ENCODE measurements around the gene PIK3R6. TPM values are rescaled to one million over a fixed set of nuclear protein-coding genes. Genes with fewer than 3 reads are reported as not detected.

The PIK3R6 gene
- total and polyA plus RNA-seq, 2 of the 13 experiments (the other 11 are each of a cell fraction or from before 2014, with no cell fraction given), result not detected

- Histone ChIP-seq H3K27me3 (ENCODE audit: control insufficient read depth in 1 of 2, insufficient read depth in 2 of 2, low read length in 2 of 2) (peaks cover 2 to 34% of the 10 kb centered on the region in 2 experiments; a peak in 4 of 5 replicates), H3K9ac (ENCODE audit: insufficient read depth, low read depth, low read length) (no peak overlapping the region), H3K4me2 (ENCODE audit: low read depth, low read length) (no peak overlapping the region), H3K4me3 (replicated peaks in 1 of 3; ENCODE audit: insufficient read depth in 1 of 3, low read depth in 2 of 3, low read length in 3 of 3) (no peak overlapping the region), H3K36me3 (replicated peaks in 1 of 2; ENCODE audit: control insufficient read depth in 1 of 2, insufficient read depth in 2 of 2, low read length in 2 of 2) (no peaks in the 10 kb centered on the region), H2AFZ (ENCODE audit: low read length) (no peak overlapping the region), H3K4me1 (ENCODE audit: insufficient read depth, low read length) (no peaks in the 10 kb centered on the region), H3K27ac (ENCODE audit: extremely low read length, insufficient read depth, low read length) (no peak overlapping the region), H4K20me1 (ENCODE audit: insufficient read depth, low read length) (no peaks in the 10 kb centered on the region), H3K79me2 (ENCODE audit: insufficient read depth, low read length) (no peaks in the 10 kb centered on the region), H3K9me3 (ENCODE audit: low read length) (no peaks in the 10 kb centered on the region)
- ChIA-PET POLR2A (no interaction called here), CTCF (ENCODE audit: low intra/inter-chr PET ratio, low total read pairs) (no interaction called here)
- BruUV-seq (replicated peaks), result no TSS peak
- WGBS (ENCODE audit: low lambda C conversion rate), result 39% methylated on average over 3 of the region's 4 CpGs
- ATAC-seq, result no peak
- intact Hi-C loops (cut with micrococcal nuclease; ENCODE audit: unreplicated experiment) (no loop called here), in situ Hi-C loops (cut with HindIII; ENCODE audit: extremely low pct_ligation_motif_present, low pct_unique_long_range_greater_than_20kb) (no loop called here)
- DNase-seq (ENCODE audit: low spot score), result no peak
- no peak for TF ChIP-seq ZBTB39 (CRISPR knock-in tag; IDR thresholded peaks at IDR 0.05)
- no peak for TF ChIP-seq ZSCAN20 (CRISPR knock-in tag; IDR thresholded peaks at IDR 0.05; ENCODE audit: borderline replicate concordance)
- no peak for TF ChIP-seq FOXA1 (IDR thresholded peaks at IDR 0.05)
- no peak for TF ChIP-seq FOXA1 (CRISPR knock-in tag; IDR thresholded peaks at IDR 0.05)
- no peak for TF ChIP-seq ZSCAN12 (CRISPR knock-in tag; IDR thresholded peaks at IDR 0.05)
- no peak for TF ChIP-seq CEBPZ (IDR thresholded peaks at IDR 0.05; ENCODE audit: low read length)
- no peak for FAIRE-seq
These were observed 15.9 kb upstream of the PIK3R6 start for GRCh38 chr17:8883353-8883752.

Measured in HepG2 (cell line).